Mucosa of descending colon (tissue), 3 donors: Measurements from ENCODE around the gene MED12L. TPM values are rescaled to one million over a fixed set of nuclear protein-coding genes. Genes with fewer than 3 reads are reported as not detected.

Experiments used
- ATAC-seq: fragments of 200-7000 bp; cut with Tn5 transposase; one replicate; pipeline ENCODE4 v1.9.1; 2020; ENCODE audit warnings: mild to moderate bottlenecking, moderate library complexity
- DNase-seq, 3 donors: peaks; one replicate each; pipeline ENCODE4 v3.0.0-alpha.2; 2020
- H3K36me3 ChIP-seq: fragments of 200-600 bp; one replicate; pipeline ENCODE4 v1.8.0; 2021; ENCODE audit warnings: low read depth, mild to moderate bottlenecking
- H3K4me1 ChIP-seq: fragments of 200-600 bp; one replicate; pipeline ENCODE4 v1.8.0; 2021; ENCODE audit warnings: low read depth, mild to moderate bottlenecking
- H3K4me3 ChIP-seq: fragments of 200-600 bp; one replicate; pipeline ENCODE4 v1.8.0; 2021; ENCODE audit warnings: mild to moderate bottlenecking
- H3K9me3 ChIP-seq: fragments of 200-600 bp; one replicate; pipeline ENCODE4 v1.8.0; 2021; ENCODE audit warnings: mild to moderate bottlenecking
- intact Hi-C, 2 donors: fragments of 100-400 bp; cut with DNase I in 1 of 2; cut with micrococcal nuclease in 1 of 2; formaldehyde crosslinking; loops; one replicate each; pipeline versions ENCODE4 v1.11.0 to v1.11.1; 2022; cut with DNase I, micrococcal nuclease
- total RNA-seq, 3 donors: library from RNA; stranded (reverse); fragmentation: NEBNext Ultra II Directional in 2 of 3; extraction: Animal tissue kit (Norgen Biotek cat#: 25700) in 2 of 3; gene quantifications; one replicate each; pipeline versions ENCODE4 v1.2.1 to v1.2.4, GENCODE V29; 2021 to 2023
- TF ChIP-seq, protein P1 (sequence below): fragments of 200-600 bp; IDR thresholded peaks from one replicate; pipeline ENCODE4 v1.8.0; 2022; ENCODE audit warnings: antibody characterized with exemption, mild to moderate bottlenecking
- donor health status: DM: no; HTN: no; CAD: no; lungs with moderate emphysema.
- donor health status: DM: no; HTN: no; CAD: no.
- donor health status: DM: no; HTN: yes; CAD: no.

MED12L gene
- total RNA-seq, 3 donors from 2014 or later = 0.39 to 2.4 (median 0.55) TPM

GRCh38 chr3:151440940-151441339 is 355.5 kb downstream of the MED12L start:
- H3K9me3 ChIP-seq = no peaks in the 10 kb centered on the region
- TF ChIP-seq, protein P1, sequence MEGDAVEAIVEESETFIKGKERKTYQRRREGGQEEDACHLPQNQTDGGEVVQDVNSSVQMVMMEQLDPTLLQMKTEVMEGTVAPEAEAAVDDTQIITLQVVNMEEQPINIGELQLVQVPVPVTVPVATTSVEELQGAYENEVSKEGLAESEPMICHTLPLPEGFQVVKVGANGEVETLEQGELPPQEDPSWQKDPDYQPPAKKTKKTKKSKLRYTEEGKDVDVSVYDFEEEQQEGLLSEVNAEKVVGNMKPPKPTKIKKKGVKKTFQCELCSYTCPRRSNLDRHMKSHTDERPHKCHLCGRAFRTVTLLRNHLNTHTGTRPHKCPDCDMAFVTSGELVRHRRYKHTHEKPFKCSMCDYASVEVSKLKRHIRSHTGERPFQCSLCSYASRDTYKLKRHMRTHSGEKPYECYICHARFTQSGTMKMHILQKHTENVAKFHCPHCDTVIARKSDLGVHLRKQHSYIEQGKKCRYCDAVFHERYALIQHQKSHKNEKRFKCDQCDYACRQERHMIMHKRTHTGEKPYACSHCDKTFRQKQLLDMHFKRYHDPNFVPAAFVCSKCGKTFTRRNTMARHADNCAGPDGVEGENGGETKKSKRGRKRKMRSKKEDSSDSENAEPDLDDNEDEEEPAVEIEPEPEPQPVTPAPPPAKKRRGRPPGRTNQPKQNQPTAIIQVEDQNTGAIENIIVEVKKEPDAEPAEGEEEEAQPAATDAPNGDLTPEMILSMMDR = no peak
- no peaks in the 10 kb centered on the region for H3K4me1 ChIP-seq
- intact Hi-C loops = no loop called here
- ATAC-seq (no peak), DNase-seq (no peak)
- no peaks in the 10 kb centered on the region for H3K36me3 ChIP-seq
- H3K4me3 ChIP-seq = no peak overlapping the region

DNA sequence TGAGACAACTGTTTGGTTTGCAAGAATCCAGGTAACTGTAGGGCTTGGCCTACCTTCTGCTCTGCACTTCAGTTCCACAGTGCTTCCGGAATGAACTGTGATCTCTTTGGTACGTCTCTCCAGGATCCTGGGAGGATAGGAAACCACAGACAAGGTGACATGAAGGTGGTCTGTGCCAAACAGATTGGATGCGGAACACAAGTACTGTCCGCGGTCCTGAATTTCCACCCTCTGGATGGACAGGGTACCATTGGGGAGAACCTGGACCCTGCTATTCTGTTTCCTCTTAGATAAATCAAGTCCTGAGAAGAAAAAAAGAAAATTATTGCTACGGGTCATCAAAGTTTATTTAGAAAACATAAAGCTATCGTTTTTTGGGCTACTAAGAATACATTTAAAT is 358.1 kb downstream of the MED12L start:
- ATAC-seq = no peak
- no peak for DNase-seq
- H3K4me3 ChIP-seq = no peak overlapping the region
- intact Hi-C loops = no loop called here
- H3K4me1 ChIP-seq = no peaks in the 10 kb centered on the region
- no peaks in the 10 kb centered on the region for H3K9me3 ChIP-seq
- H3K36me3 ChIP-seq = no peaks in the 10 kb centered on the region
- TF ChIP-seq, protein P1 = no peak

GRCh38 chr3:151445273-151446001 is 360.0 kb downstream of the MED12L start:
- no peak for ATAC-seq
- no peak for DNase-seq
- no peak overlapping the region for H3K4me3 ChIP-seq
- intact Hi-C loops = no loop called here
- no peaks in the 10 kb centered on the region for H3K9me3 ChIP-seq
- H3K4me1 ChIP-seq = no peaks in the 10 kb centered on the region
- TF ChIP-seq, protein P1 = no peak
- no peaks in the 10 kb centered on the region for H3K36me3 ChIP-seq

DNA sequence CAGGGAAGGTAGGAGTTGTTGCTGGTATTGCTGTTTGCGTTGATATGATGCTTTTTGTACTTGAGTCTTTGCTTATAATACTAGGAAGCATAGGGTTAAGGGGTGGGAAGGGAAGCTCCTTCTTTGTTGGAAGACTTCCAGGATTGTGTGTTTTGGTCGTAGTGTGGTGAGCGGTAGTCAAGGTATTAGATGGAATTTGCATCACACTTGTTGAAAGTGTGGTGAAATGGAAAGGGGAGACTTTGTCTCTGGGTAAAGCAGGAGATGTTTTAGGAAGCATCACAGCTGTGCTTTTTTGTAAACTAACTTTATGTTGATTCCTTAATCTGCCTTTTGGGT is 360.5 kb downstream of the MED12L start:
- Histone ChIP-seq H3K4me1 (no peaks in the 10 kb centered on the region), H3K9me3 (no peaks in the 10 kb centered on the region), H3K4me3 (no peak overlapping the region), H3K36me3 (no peaks in the 10 kb centered on the region)
- DNase-seq (no peak), ATAC-seq (no peak)
- TF ChIP-seq, protein P1 = no peak
- intact Hi-C loops = no loop called here

GRCh38 chr3:151452368-151452767 is 366.9 kb downstream of the MED12L start:
- H3K36me3 ChIP-seq = no peaks in the 10 kb centered on the region
- no peaks in the 10 kb centered on the region for H3K9me3 ChIP-seq
- intact Hi-C loops = no loop called here
- peak; percentile 79 for ATAC-seq
- TF ChIP-seq, protein P1 = no peak
- H3K4me1 ChIP-seq = peaks cover 6% of the 10 kb centered on the region
- no peak overlapping the region for H3K4me3 ChIP-seq
- no peak for DNase-seq
